ENCODE data around the gene LRRC23. TPM values are rescaled to one million over a fixed set of nuclear protein-coding genes. Genes with fewer than 3 reads are reported as not detected.

Gene LRRC23
- total RNA-seq, 2 donors from 2014 or later: 8.5 TPM

GRCh38 chr12:6959805-6960592 lies 55.4 kb downstream of the LRRC23 start:
- DNase-seq (ENCODE audit: low spot score): no peak
- Histone ChIP-seq H3K4me3 (no peak overlapping the region), H3K36me3 (no peaks in the 10 kb centered on the region), H3K27ac (no peak overlapping the region), H3K4me1 (ENCODE audit: control insufficient read depth in 1 of 2, low read depth in 2 of 2) (peaks cover 6 to 10% of the 10 kb centered on the region in 2 donors), H3K9me3 (no peaks in the 10 kb centered on the region), H3K27me3 (replicated peaks; ENCODE audit: insufficient read depth) (no peaks in the 10 kb centered on the region)
- no peak for TF ChIP-seq CTCF (IDR thresholded peaks at IDR 0.05)
- no peak for ATAC-seq (ENCODE audit: insufficient number of reproducible peaks, low FRiP score, low read depth)

- Histone ChIP-seq H3K4me3 (peak overlapping the region; percentile 25), H3K4me1 (ENCODE audit: control insufficient read depth in 1 of 2, low read depth in 2 of 2) (peaks cover 6 to 10% of the 10 kb centered on the region in 2 donors), H3K27me3 (replicated peaks; ENCODE audit: insufficient read depth) (no peaks in the 10 kb centered on the region), H3K9me3 (no peaks in the 10 kb centered on the region), H3K27ac (peak overlapping the region in 1 of 2 donors; percentile 41), H3K36me3 (peaks cover 6% of the 10 kb centered on the region)
- DNase-seq (ENCODE audit: low spot score): no peak
- no peak for ATAC-seq (ENCODE audit: insufficient number of reproducible peaks, low FRiP score, low read depth)
- no peak for TF ChIP-seq CTCF (IDR thresholded peaks at IDR 0.05)
Observed at GRCh38 chr12:6960593-6961277, 56.1 kb downstream of the LRRC23 start.

- Histone ChIP-seq H3K36me3 (peaks cover 11% of the 10 kb centered on the region), H3K4me1 (ENCODE audit: control insufficient read depth in 1 of 2, low read depth in 2 of 2) (peaks cover 6 to 10% of the 10 kb centered on the region in 2 donors), H3K4me3 (peak overlapping the region; percentile 25), H3K9me3 (no peaks in the 10 kb centered on the region), H3K27me3 (replicated peaks; ENCODE audit: insufficient read depth) (no peaks in the 10 kb centered on the region), H3K27ac (peak overlapping the region; percentile 12 to 41)
- ATAC-seq (ENCODE audit: insufficient number of reproducible peaks, low FRiP score, low read depth): peak; percentile 15
- DNase-seq (ENCODE audit: low spot score): no peak
- TF ChIP-seq CTCF (IDR thresholded peaks at IDR 0.05): no peak
Observed at GRCh38 chr12:6961278-6961694, 56.7 kb downstream of the LRRC23 start.

- TF ChIP-seq CTCF (IDR thresholded peaks at IDR 0.05): peak; percentile 23
Observed at GRCh38 chr12:6961695-6962284, 57.2 kb downstream of the LRRC23 start.

More at GRCh38 chr12:6961695-6962284, 57.2 kb downstream of the LRRC23 start:
- H3K9me3 ChIP-seq: no peaks in the 10 kb centered on the region
- peaks cover 6 to 10% of the 10 kb centered on the region in 2 donors for H3K4me1 ChIP-seq (ENCODE audit: control insufficient read depth in 1 of 2, low read depth in 2 of 2)
- ATAC-seq (ENCODE audit: insufficient number of reproducible peaks, low FRiP score, low read depth) (no peak), DNase-seq (ENCODE audit: low spot score) (no peak)
- no peaks in the 10 kb centered on the region for H3K27me3 ChIP-seq (replicated peaks; ENCODE audit: insufficient read depth)
- H3K4me3 ChIP-seq: peak overlapping the region; percentile 25
- H3K27ac ChIP-seq: peak overlapping the region; percentile 12 to 41
- peaks cover 17% of the 10 kb centered on the region for H3K36me3 ChIP-seq
